Inflammatory macrophage (primary cell): Measurements from ENCODE around the gene EVL.
A peak's percentile ranks its signal among the peaks of the same experiment; 100 is the strongest.
"Not testable (repeated sequence)": the region's sequence is repeated elsewhere in the genome, so short reads cannot be mapped to it uniquely, and the experiment has no call there.

Experiments
- DNase-seq, 2 donors: peaks; one replicate each; pipeline ENCODE4 v3.0.0-alpha.2; 2020 to 2022

EVL gene

DNA sequence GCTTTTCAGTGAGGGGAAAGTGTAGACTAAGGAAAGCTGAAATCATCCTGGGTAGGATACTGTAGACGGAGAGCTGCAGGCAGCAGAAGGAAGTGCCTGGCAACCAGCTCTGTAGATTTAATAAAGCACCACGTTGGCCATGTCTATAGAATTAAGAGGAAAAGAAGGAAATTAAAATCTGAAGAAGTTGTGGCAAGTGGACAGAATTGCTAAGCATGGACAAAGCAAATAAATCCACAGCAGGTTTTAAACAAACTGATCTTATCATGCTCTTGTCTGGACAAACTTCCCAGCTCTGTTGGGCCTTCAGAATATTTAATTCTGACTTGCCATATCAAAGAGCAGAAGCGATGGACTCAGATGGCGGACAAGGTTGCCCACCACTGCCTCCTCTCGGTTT, 27.2 kb upstream of the EVL start:
- DNase-seq, result no peak

- no peak for DNase-seq
Observed at GRCh38 chr14:100039903-100040302, 25.3 kb upstream of the EVL start.

DNA sequence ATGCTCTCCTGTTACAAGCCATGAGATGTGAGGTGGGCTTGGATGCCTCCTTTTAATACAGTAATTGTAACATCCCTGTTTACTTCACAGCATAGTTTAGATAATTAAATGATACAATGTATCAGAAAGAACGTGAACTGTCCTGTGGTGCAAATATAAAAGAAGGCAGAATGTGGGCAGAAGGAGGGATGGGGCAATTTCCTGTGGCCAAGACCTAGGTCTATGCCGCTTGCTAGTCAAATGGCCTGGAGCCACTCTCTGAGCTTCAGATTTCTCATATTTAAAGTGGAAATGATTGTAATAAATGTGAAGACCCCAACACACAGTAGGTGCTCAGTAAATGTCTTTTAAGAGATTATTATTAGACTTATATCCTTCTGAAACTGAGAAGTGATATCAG, 24.0 kb upstream of the EVL start:
- DNase-seq, result peak; percentile 50 to 61

DNA sequence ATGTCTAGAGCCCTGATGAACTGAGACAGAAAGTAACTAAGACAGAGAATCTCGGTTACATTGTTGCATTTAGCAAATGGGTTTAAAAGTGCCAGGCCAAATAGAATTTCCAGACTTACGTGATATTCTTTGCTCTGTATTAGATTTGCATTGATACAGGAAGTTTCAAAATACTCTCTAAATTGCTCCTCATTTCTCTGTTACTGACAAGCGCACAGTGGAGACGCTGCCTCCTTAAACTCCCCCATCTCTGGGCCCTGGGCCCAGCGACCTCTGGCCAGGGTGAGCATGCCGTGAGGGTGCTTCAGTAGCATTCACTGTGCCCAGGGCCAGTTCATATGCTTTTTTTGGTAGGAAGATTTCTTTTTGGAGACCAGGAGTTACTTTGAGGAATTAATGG, 22.9 kb upstream of the EVL start:
- peak in 1 of 2 donors; percentile 27 for DNase-seq

- no peak for DNase-seq
Observed at GRCh38 chr14:100045642-100046344, 19.4 kb upstream of the EVL start.

DNA sequence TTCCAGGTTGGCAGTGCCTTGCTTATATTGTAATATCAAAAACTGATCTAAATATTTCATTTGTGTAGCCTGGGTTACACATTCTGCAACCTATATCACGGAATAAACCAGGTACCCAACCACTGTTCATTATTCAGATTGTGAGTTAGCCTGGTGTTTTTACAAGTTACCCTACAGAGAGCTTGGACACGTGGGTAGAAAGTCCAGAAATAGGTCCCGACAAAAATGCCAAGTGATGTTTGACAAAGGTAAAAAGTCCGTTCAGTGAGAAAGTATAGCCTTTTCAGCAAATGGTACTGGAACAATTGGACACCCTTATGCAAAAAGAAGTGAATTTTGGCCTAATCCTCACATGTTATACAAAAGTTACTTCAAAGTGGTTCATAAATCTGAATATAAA, 17.6 kb upstream of the EVL start:
- DNase-seq, result no peak

- peak; percentile 26 to 53 for DNase-seq
Observed at GRCh38 chr14:100048786-100049185, 16.4 kb upstream of the EVL start.

GRCh38 chr14:100049220-100049619, 16.0 kb upstream of the EVL start:
- no peak for DNase-seq

DNA sequence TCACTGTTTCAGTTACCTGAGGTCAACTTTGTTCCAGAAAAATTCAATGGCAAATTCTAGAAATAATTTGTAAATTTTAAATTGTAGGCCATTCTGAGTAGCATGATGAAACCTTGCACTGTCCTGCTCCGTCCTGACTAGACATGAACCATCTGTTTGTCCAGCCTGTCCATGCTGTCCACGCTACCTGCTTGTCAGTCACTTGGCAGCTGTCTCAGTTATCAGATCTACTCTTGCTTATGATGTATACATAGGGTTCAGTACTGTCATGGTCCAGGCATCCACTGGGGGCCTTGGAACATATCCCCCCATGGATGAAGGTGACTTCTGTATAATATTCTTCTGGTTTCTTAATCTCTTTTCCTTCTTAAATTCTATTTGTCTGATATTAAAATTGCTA, 14.1 kb upstream of the EVL start:
- no peak for DNase-seq

DNA sequence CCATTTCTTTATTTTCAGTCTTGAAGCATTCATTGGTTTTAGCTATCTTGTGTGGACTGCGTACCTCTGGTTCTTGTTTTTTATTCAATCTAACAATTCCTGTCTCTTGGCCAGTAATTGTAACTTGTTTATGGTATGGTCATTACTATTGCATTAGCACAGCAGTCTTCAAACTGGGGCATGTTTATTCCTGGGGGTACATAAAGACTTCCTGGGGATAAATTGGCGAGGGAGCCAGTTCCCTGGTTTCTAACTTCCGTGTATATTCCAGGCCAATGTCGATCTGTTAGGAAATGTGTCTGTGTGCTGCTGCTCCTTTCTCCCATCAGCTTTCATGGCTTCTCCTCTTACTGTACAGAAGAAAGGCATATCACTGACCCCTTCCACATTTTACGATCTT, 13.7 kb upstream of the EVL start:
- DNase-seq, result no peak

- no peak for DNase-seq
Observed at GRCh38 chr14:100052819-100053218, 12.4 kb upstream of the EVL start.

GRCh38 chr14:100054316-100055075, 10.7 kb upstream of the EVL start:
- no peak for DNase-seq

GRCh38 chr14:100056431-100056830, 8.8 kb upstream of the EVL start:
- no peak for DNase-seq

DNA sequence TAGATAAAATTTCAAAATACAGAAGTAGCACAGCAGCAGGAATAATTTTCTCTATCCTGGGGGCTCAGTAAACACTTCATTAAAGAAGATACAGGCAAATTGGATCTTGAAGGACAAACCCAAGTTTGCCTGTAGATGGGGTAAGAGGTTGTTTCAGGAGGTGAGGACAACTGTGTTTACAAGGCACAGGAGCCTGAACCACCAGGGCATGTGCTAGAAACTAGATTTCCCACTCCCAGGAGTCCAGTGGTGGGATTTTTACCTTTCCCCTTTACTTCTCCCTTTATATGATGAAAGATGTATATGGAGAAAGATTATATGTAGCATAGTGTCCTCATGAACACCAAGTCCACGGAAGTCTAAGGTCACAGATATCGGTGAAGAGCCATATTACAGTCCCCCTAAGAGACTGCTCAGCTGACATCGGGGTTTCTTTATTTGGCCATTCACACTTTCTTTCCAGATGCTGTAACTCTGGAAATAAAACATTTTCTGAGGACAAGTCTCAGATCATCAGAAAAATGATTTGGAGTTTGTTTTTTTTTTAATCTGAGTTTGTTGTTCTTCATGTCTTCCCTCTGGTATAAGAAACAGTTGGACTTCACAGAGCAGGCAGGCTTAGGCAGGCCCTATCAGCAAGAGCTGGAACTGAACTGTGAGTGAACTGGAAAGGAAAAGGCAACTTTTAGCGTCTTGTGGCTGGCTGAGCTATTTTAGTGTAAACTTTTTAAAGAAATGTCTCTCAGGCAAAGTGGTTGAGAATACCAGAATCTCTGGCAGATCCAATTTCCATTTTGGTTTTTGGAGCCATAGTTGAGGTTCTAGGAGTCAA, 8.0 kb upstream of the EVL start:
- DNase-seq, result no peak

DNA sequence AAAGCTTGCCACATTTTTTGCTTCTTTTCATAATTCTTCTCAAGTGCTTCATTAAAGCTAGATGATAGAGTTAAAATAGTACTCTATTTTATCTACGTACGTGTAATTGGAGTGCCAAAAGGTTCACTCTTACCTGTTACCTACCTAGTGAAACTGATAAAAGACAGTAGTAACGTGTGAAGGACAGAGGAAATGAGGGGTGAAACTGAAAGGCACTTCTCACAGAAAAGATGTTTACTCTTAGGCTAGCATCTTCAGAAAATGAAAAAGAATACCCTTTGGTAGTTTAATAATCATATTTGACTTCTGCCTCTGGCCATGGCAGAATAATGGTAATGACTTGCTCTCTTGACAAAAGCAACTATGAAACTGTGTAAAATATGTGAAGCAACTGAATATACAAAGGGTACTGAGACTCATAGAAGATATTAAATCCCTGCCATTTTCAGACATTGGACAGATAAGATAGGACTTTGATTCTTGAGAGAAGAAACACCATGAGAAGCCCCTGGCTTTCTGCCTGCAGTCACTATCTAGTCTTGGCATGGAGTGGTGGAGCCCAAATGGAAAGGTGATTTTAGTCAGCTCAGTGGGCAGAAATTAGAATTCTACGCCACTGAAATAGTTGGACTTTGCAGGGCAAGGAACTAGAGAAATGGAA, 6.3 kb upstream of the EVL start:
- no peak for DNase-seq

DNA sequence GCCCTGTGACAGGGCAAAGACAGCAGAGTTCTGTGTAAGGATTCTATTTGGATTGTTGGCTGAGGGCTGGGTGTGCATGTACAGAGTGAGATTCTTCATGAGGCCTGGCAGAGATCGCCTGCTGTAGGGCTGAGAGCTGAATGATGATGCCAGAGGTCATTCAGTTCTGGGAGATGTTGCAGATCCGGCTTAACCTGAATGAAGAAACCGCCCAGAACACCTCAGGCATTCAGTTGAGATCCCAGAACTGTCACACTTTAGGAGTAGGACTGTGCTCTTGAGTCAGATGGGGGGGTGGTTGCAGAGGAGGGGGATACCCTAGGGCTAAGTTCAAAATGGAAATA, 5.8 kb upstream of the EVL start:
- DNase-seq, result no peak

DNA sequence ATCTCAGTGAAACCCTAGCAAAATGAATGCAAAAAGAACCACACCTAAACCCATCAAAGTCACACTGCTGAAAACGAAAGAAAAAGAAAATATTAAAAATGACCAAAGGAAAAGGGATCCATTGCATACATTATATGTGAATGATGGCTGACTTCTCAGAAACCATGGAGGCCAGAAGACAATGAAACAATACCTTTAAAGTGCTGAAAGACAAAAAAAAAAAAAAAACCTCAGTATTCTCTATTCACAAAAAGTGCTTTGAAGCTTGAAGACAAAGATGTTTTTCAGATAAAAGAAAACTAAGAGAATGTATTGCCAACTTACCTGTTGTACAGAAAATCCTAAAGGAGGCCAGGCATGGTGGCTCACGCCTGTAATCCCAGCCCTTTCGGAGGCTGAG, 4.5 kb upstream of the EVL start:
- DNase-seq, result no peak

GRCh38 chr14:100062590-100062989, 2.6 kb upstream of the EVL start:
- DNase-seq, result no peak

GRCh38 chr14:100063314-100063941, 1.8 kb upstream of the EVL start:
- no peak for DNase-seq

DNA sequence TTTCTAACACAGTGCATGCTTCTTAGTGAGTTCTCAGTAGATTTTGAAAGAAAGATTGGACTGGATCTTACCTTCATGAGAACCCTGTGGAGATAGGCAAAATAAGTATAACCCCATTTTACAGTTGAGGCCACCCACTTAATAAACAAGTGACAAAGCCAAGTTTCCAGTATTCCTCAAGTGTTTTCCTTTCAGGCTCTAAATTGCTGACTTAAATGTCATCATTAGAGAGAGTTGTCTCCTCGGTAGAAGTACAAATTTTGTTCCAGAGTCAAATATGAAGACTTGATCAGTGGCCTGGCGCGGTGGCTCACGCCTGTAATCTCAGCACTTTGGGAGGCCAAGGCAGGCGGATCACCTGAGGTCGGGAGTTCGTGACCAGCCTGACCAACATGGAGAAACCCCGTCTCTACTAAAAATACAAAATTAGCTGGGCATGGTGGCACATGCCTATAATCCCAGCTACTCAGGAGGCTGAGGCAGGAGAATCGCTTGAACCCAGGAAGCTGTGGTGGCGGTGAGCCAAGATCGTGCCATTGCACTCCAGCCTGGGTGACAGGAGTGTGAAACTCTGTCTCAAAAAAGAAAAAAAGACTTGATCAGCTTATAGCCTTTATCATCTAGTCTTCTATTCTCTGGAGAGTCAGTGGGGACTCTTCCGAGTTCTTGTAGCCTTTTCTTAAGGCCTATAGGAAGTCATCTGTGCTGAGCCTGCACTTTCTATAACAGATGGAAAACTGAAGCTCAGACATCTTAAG, 708 bp upstream of the EVL start:
- DNase-seq, result not testable (repeated sequence)

DNA sequence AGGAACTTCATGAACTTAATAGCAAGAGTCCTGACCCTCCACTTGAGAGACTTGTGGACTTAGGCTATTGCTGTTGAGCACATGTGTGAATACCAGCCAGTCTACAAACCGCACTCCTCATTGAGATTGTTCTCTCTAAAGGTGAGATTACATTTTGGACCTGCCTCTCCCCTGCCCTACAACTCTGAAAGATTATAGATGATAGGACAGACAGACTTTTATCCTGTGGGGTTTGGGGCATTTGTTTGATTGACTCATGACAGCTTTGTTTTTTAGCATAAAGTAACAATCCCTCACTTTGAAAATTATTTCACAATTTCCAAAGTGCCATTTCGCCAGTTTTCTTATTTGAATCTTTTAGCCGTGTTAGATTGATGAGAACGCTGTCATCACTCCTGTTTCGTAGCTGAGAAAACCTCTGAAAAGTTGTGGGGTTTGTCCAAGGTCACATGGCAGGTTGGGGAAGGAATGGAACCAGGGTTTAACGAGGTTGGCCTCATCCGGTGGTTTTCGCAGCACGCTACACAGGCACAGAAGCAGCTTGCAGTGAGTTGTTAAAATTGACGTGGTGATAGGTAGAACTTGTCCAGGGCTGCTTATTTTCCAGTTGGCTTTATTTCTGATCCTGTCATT, 836 bp downstream of the EVL start:
- DNase-seq, result peak; percentile 73 to 89
